GM19035 (cell line): ENCODE results near the gene ANP32B.

Experiments
- ATAC-seq: cut with Tn5 transposase; IDR thresholded peaks from one replicate; pipeline ENCODE4 v1.9.1; 2021; ENCODE audit not compliant: unreplicated experiment

Gene ANP32B

GRCh38 chr9:98057138-98057799 lies 74.1 kb downstream of the ANP32B start:
- no peak for ATAC-seq

- ATAC-seq = no peak
Observed at GRCh38 chr9:98062161-98062560, 79.0 kb downstream of the ANP32B start.

DNA sequence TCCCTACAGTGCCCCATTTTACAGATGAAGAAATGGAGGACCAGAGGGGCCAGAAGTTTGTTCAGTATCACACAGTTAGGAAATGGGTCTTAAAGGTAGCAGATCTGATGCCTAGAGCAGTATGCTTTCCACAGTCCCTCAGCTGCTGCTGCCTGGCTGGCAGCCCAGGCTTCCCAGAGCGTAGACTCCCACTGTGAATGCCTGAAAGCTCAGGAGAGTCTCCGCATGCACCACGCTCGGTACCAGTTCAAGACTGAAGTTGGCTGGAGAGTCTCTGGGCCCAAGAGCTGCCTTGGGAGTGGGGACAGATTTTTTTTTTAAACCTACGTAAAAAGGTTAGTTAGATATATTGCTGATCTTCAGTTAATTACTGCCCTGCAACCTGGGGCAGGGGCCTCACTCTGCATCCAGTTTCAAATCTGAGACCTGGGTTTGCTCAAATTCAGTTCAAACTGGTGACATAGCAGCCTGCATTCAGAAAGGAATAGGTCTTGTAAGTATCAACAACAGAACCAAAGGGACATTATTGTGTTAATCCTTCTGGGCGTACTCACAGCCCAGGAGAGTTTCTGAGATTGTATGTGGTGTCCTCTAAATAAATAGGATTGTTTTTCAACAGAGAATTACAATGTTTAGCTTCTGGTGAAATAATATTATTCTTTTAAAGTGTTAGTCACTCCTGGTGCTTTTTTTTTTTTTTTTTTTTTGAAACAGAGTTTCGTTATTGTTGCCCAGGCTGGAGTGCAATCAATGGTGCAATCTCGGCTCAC lies 81.7 kb downstream of the ANP32B start:
- ATAC-seq = no peak
